GM23338 (cell line): ENCODE measurements around the gene PXK. TPM values are rescaled to one million over a fixed set of nuclear protein-coding genes. Genes with fewer than 3 reads are reported as not detected.

Experiments used
- ATAC-seq: fragments of 200-7000 bp; cut with Tn5 transposase; 3 replicates; pipeline ENCODE4 v1.9.1; 2020
- DNase-seq: peaks from one replicate; pipeline ENCODE4 v3.0.0-alpha.2; 2015; ENCODE audit warnings: low spot score
- H2AFZ ChIP-seq: fragments of 200-600 bp; sonication (generic); 2 replicates; pipeline ENCODE4 v1.8.0; 2016; ENCODE audit warnings: antibody characterized with exemption, mild to moderate bottlenecking, moderate library complexity
- H3F3A ChIP-seq: fragments of 200-600 bp; sonication (generic); replicated peaks from 2 replicates; pipeline ENCODE4 v1.8.0; 2017; ENCODE audit warnings: antibody characterized with exemption, mixed run types, low read depth
- H3K27ac ChIP-seq: fragments of 200-600 bp; sonication (generic); 2 replicates; pipeline ENCODE4 v1.6.1; 2016; ENCODE audit warnings: low read depth
- H3K27me3 ChIP-seq: fragments of 200-600 bp; sonication (generic); 2 replicates; pipeline ENCODE4 v1.8.0; 2016; ENCODE audit warnings: mild to moderate bottlenecking, mixed run types, moderate library complexity; ENCODE audit not compliant: insufficient read depth
- H3K36me3 ChIP-seq: fragments of 200-600 bp; sonication (generic); 2 replicates; pipeline ENCODE4 v1.8.0; 2016; ENCODE audit warnings: mild to moderate bottlenecking; ENCODE audit not compliant: insufficient read depth
- H3K4me1 ChIP-seq: fragments of 200-600 bp; sonication (generic); 2 replicates; pipeline ENCODE4 v1.8.0; 2016; ENCODE audit warnings: mild to moderate bottlenecking, moderate library complexity; ENCODE audit not compliant: insufficient read depth
- H3K4me2 ChIP-seq: fragments of 200-600 bp; sonication (generic); 2 replicates; pipeline ENCODE4 v1.7.1; 2017; ENCODE audit warnings: mixed run types
- H3K4me3 ChIP-seq: fragments of 200-600 bp; sonication (generic); 2 replicates; pipeline ENCODE4 v1.6.1; 2016; ENCODE audit warnings: mixed run types
- H3K79me2 ChIP-seq: fragments of 200-600 bp; sonication (generic); replicated peaks from 2 replicates; pipeline ENCODE4 v1.8.0; 2017; ENCODE audit warnings: mild to moderate bottlenecking; ENCODE audit not compliant: insufficient read depth
- H3K9me2 ChIP-seq: fragments of 200-600 bp; sonication (generic); 2 replicates; pipeline ENCODE4 v1.8.0; 2017; ENCODE audit not compliant: insufficient read depth
- H4K20me1 ChIP-seq: fragments of 200-600 bp; sonication (generic); replicated peaks from 2 replicates; pipeline ENCODE4 v1.8.0; 2017; ENCODE audit warnings: mild to moderate bottlenecking; ENCODE audit not compliant: insufficient read depth
- H3K27ac Mint-ChIP-seq: 2 replicates; pipeline ENCODE4 v1.8.0; 2020; ENCODE audit warnings: inconsistent platforms, mild to moderate bottlenecking, moderate library complexity, mixed read lengths
- H3K27me3 Mint-ChIP-seq: 3 replicates; pipeline ENCODE4 v1.8.0; 2022; ENCODE audit warnings: low read depth, mild to moderate bottlenecking, moderate library complexity, mixed read lengths, inconsistent platforms; ENCODE audit not compliant: insufficient read depth, poor library complexity
- H3K36me3 Mint-ChIP-seq: 3 replicates; pipeline ENCODE4 v1.8.0; 2021; ENCODE audit warnings: low read depth, mild to moderate bottlenecking, inconsistent platforms, moderate library complexity, mixed read lengths
- H3K4me1 Mint-ChIP-seq: 3 replicates; pipeline ENCODE4 v1.8.0; 2020; ENCODE audit warnings: mild to moderate bottlenecking, inconsistent platforms, mixed read lengths
- H3K4me3 Mint-ChIP-seq: 3 replicates; pipeline ENCODE4 v1.8.0; 2021; ENCODE audit warnings: moderate library complexity, mild to moderate bottlenecking, inconsistent platforms, mixed read lengths
- H3K9me3 Mint-ChIP-seq: 3 replicates; pipeline ENCODE4 v1.8.0; 2020; ENCODE audit warnings: moderate library complexity, mild to moderate bottlenecking, inconsistent platforms, mixed read lengths
- CREB1 ChIP-seq: fragments of 250-450 bp; sonication (Bioruptor Pico); IDR thresholded peaks from 2 replicates; pipeline ENCODE4 v1.5.0; 2020; ENCODE audit warnings: low read depth, mild to moderate bottlenecking, moderate library complexity
- EZH2 ChIP-seq: fragments of 200-600 bp; sonication (generic); IDR thresholded peaks from one replicate; pipeline ENCODE4 v1.8.0; 2017; ENCODE audit warnings: antibody characterized with exemption, mild to moderate bottlenecking, low read depth; ENCODE audit not compliant: unreplicated experiment
- EZH2phosphoT487 ChIP-seq: fragments of 200-600 bp; sonication (generic); IDR thresholded peaks from one replicate; pipeline ENCODE4 v1.8.1; 2018; ENCODE audit warnings: antibody characterized with exemption; ENCODE audit not compliant: unreplicated experiment
- JUNB ChIP-seq: IDR thresholded peaks from one replicate; pipeline ENCODE4 v1.6.1; 2016; ENCODE audit warnings: antibody characterized with exemption; ENCODE audit not compliant: unreplicated experiment
- NANOG ChIP-seq: IDR thresholded peaks from 2 replicates; pipeline ENCODE4 v1.6.1; 2016; ENCODE audit warnings: antibody characterized with exemption, borderline replicate concordance
- POLR2AphosphoS5 ChIP-seq: IDR thresholded peaks from 2 replicates; pipeline ENCODE4 v1.6.1; 2016; ENCODE audit warnings: antibody characterized with exemption, low read depth
- STAT1 ChIP-seq: IDR thresholded peaks from one replicate; pipeline ENCODE4 v1.6.1; 2016; ENCODE audit warnings: antibody characterized with exemption; ENCODE audit not compliant: unreplicated experiment
- polyA plus RNA-seq: library from polyadenylated mRNA; unstranded; fragments of >200 nt; fragmentation: Nextera tagmentation; extraction: Ambion mirVana; gene quantifications from 2 replicates; pipeline ENCODE4 v1.2.1, GENCODE V29; 2016
- total RNA-seq: library from RNA; depleted of rRNA; stranded (reverse); fragments of >200 nt; shearing (Covaris generic); gene quantifications from 2 replicates; pipeline ENCODE4 v1.2.3, GENCODE V29; 2014
- TF ChIP-seq, protein P1 (sequence below): fragments of 250-450 bp; sonication (Bioruptor Pico); IDR thresholded peaks from 2 replicates; pipeline ENCODE4 v1.5.0; 2020; ENCODE audit warnings: mild to moderate bottlenecking, moderate library complexity
- TF ChIP-seq, protein P2 (sequence below): IDR thresholded peaks from one replicate; pipeline ENCODE4 v1.6.1; 2018; ENCODE audit warnings: antibody characterized with exemption; ENCODE audit not compliant: unreplicated experiment
- TF ChIP-seq, protein P3 (sequence below): IDR thresholded peaks from 2 replicates; pipeline ENCODE4 v1.6.1; 2016; ENCODE audit warnings: antibody characterized with exemption
- TF ChIP-seq, protein P4 (sequence below), 2 experiments: fragments of 200-600 bp in 1 of 2; sonication (generic) in 1 of 2; conservative IDR thresholded peaks; 2 replicates each; pipeline versions ENCODE4 v1.5.1 to v1.6.1; 2016 to 2017; ENCODE audit warnings: antibody characterized with exemption in 2 of 2, low read depth in 2 of 2, mild to moderate bottlenecking in 2 of 2, moderate library complexity in 1 of 2

Gene PXK
- total and polyA plus RNA-seq, 2 experiments from 2014 or later, result 6.4 to 6.5 TPM

DNA sequence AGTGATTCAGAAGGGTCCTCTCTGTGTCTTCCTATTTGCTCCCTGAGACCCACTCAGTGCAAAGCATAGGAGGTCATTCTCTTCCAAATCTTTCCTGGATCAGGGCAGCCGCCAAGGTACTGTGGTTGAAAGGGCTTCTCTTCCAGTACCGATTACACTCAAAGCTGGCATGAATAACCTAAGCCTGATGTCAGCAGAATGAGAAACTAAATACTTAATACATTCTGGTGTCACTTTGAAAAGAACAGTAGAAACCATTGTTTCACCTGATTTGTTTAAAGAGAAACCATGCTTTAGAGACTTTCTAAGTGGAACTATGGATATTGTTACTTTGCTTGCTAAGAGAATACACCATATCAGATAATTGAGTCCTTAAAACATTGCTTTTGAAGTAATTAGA, 50.8 kb downstream of the PXK start (continued):
- TF ChIP-seq, protein P1, sequence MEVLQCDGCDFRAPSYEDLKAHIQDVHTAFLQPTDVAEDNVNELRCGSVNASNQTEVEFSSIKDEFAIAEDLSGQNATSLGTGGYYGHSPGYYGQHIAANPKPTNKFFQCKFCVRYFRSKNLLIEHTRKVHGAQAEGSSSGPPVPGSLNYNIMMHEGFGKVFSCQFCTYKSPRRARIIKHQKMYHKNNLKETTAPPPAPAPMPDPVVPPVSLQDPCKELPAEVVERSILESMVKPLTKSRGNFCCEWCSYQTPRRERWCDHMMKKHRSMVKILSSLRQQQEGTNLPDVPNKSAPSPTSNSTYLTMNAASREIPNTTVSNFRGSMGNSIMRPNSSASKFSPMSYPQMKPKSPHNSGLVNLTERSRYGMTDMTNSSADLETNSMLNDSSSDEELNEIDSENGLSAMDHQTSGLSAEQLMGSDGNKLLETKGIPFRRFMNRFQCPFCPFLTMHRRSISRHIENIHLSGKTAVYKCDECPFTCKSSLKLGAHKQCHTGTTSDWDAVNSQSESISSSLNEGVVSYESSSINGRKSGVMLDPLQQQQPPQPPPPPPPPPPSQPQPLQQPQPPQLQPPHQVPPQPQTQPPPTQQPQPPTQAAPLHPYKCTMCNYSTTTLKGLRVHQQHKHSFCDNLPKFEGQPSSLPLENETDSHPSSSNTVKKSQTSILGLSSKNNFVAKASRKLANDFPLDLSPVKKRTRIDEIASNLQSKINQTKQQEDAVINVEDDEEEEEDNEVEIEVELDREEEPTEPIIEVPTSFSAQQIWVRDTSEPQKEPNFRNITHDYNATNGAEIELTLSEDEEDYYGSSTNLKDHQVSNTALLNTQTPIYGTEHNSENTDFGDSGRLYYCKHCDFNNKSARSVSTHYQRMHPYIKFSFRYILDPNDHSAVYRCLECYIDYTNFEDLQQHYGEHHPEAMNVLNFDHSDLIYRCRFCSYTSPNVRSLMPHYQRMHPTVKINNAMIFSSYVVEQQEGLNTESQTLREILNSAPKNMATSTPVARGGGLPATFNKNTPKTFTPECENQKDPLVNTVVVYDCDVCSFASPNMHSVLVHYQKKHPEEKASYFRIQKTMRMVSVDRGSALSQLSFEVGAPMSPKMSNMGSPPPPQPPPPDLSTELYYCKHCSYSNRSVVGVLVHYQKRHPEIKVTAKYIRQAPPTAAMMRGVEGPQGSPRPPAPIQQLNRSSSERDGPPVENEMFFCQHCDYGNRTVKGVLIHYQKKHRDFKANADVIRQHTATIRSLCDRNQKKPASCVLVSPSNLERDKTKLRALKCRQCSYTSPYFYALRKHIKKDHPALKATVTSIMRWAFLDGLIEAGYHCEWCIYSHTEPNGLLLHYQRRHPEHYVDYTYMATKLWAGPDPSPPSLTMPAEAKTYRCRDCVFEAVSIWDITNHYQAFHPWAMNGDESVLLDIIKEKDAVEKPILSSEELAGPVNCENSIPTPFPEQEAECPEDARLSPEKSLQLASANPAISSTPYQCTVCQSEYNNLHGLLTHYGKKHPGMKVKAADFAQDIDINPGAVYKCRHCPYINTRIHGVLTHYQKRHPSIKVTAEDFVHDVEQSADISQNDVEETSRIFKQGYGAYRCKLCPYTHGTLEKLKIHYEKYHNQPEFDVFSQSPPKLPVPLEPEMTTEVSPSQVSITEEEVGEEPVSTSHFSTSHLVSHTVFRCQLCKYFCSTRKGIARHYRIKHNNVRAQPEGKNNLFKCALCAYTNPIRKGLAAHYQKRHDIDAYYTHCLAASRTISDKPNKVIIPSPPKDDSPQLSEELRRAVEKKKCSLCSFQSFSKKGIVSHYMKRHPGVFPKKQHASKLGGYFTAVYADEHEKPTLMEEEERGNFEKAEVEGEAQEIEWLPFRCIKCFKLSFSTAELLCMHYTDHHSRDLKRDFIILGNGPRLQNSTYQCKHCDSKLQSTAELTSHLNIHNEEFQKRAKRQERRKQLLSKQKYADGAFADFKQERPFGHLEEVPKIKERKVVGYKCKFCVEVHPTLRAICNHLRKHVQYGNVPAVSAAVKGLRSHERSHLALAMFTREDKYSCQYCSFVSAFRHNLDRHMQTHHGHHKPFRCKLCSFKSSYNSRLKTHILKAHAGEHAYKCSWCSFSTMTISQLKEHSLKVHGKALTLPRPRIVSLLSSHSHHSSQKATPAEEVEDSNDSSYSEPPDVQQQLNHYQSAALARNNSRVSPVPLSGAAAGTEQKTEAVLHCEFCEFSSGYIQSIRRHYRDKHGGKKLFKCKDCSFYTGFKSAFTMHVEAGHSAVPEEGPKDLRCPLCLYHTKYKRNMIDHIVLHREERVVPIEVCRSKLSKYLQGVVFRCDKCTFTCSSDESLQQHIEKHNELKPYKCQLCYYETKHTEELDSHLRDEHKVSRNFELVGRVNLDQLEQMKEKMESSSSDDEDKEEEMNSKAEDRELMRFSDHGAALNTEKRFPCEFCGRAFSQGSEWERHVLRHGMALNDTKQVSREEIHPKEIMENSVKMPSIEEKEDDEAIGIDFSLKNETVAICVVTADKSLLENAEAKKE, result no peak
- TF ChIP-seq, protein P2, sequence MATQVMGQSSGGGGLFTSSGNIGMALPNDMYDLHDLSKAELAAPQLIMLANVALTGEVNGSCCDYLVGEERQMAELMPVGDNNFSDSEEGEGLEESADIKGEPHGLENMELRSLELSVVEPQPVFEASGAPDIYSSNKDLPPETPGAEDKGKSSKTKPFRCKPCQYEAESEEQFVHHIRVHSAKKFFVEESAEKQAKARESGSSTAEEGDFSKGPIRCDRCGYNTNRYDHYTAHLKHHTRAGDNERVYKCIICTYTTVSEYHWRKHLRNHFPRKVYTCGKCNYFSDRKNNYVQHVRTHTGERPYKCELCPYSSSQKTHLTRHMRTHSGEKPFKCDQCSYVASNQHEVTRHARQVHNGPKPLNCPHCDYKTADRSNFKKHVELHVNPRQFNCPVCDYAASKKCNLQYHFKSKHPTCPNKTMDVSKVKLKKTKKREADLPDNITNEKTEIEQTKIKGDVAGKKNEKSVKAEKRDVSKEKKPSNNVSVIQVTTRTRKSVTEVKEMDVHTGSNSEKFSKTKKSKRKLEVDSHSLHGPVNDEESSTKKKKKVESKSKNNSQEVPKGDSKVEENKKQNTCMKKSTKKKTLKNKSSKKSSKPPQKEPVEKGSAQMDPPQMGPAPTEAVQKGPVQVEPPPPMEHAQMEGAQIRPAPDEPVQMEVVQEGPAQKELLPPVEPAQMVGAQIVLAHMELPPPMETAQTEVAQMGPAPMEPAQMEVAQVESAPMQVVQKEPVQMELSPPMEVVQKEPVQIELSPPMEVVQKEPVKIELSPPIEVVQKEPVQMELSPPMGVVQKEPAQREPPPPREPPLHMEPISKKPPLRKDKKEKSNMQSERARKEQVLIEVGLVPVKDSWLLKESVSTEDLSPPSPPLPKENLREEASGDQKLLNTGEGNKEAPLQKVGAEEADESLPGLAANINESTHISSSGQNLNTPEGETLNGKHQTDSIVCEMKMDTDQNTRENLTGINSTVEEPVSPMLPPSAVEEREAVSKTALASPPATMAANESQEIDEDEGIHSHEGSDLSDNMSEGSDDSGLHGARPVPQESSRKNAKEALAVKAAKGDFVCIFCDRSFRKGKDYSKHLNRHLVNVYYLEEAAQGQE, result no peak
- TF ChIP-seq EZH2phosphoT487, result no peak
- no peak for TF ChIP-seq POLR2AphosphoS5
- TF ChIP-seq STAT1, result no peak

DNA sequence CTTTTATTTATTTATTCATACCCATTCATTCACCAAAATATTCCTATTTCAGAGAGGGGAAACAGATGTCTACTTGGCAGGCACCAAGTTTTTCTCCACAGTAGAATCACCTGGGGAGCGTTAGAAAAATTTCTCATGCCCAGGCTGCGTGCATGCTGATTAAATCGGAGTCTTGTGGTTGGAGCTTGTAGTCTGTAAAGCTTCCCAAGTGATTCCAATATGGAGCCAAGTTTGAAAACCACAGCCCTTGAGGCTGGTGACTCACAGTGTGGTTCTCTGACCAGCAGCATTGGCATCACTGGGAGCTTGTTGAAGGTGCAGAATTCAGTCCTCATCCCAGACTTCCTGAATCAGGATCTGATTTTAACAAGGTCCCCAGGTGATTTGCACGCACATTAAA, 51.2 kb downstream of the PXK start:
- Histone ChIP-seq H3K4me3 (no peak overlapping the region), H3K79me2 (no peaks in the 10 kb centered on the region), H3K27ac (peak overlapping the region; percentile 33; the same call in 1 of the 2 replicates), H3K4me2 (no peak overlapping the region), H3K36me3 (no peaks in the 10 kb centered on the region), H3K9me2 (no peaks in the 10 kb centered on the region), H4K20me1 (no peaks in the 10 kb centered on the region), H3F3A (no peaks in the 10 kb centered on the region), H3K27me3 (no peaks in the 10 kb centered on the region), H2AFZ (no peak overlapping the region), H3K4me1 (peaks cover 18% of the 10 kb centered on the region)
- ATAC-seq (no peak), DNase-seq (no peak)
- no peak overlapping the region for H3K4me3 Mint-ChIP-seq
- peaks cover 31% of the 10 kb centered on the region for H3K4me1 Mint-ChIP-seq
- peaks cover 7% of the 10 kb centered on the region for H3K27me3 Mint-ChIP-seq
- H3K27ac Mint-ChIP-seq, result no peak overlapping the region
- no peaks in the 10 kb centered on the region for H3K36me3 Mint-ChIP-seq
- H3K9me3 Mint-ChIP-seq, result no peaks in the 10 kb centered on the region
- TF ChIP-seq CREB1 (CRISPR knock-in tag) (no peak), EZH2phosphoT487 (no peak), NANOG (no peak), EZH2 (no peak), JUNB (no peak)
- TF ChIP-seq, protein P3, sequence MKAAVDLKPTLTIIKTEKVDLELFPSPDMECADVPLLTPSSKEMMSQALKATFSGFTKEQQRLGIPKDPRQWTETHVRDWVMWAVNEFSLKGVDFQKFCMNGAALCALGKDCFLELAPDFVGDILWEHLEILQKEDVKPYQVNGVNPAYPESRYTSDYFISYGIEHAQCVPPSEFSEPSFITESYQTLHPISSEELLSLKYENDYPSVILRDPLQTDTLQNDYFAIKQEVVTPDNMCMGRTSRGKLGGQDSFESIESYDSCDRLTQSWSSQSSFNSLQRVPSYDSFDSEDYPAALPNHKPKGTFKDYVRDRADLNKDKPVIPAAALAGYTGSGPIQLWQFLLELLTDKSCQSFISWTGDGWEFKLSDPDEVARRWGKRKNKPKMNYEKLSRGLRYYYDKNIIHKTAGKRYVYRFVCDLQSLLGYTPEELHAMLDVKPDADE, result no peak
- TF ChIP-seq, protein P4, sequence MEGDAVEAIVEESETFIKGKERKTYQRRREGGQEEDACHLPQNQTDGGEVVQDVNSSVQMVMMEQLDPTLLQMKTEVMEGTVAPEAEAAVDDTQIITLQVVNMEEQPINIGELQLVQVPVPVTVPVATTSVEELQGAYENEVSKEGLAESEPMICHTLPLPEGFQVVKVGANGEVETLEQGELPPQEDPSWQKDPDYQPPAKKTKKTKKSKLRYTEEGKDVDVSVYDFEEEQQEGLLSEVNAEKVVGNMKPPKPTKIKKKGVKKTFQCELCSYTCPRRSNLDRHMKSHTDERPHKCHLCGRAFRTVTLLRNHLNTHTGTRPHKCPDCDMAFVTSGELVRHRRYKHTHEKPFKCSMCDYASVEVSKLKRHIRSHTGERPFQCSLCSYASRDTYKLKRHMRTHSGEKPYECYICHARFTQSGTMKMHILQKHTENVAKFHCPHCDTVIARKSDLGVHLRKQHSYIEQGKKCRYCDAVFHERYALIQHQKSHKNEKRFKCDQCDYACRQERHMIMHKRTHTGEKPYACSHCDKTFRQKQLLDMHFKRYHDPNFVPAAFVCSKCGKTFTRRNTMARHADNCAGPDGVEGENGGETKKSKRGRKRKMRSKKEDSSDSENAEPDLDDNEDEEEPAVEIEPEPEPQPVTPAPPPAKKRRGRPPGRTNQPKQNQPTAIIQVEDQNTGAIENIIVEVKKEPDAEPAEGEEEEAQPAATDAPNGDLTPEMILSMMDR (conservative IDR thresholded peaks at IDR 0.05; ENCODE audit: low read depth in 2 of 2), result no peak
